HCT116 (cell line): Measurements from ENCODE around the gene SAMD13. TPM values are rescaled to one million over a fixed set of nuclear protein-coding genes. Genes with fewer than 3 reads are reported as not detected.

Experiments
- ATAC-seq: fragments of 200-7000 bp; cut with Tn5 transposase; 2 replicates; pipeline ENCODE4 v1.9.1; 2020; ENCODE audit warnings: mild to moderate bottlenecking, moderate library complexity
- BruUV-seq: library from RNA; stranded (reverse); fragments of 400-500 nt; replicated peaks from 2 replicates; lab custom pipeline; 2021; lab: Mats Ljungman, UMichigan
- CTCF ChIA-PET: fragments of 300-600 bp; sonication (Branson Sonifier 250); formaldehyde crosslinking; loops from one replicate; lab custom pipeline; 2021; ENCODE audit warnings: antibody characterized with exemption; lab: Charles Lee
- POLR2A ChIA-PET: fragments of 300-600, 350-600 bp; sonication (Branson Sonifier 250); formaldehyde crosslinking; loops from one replicate; lab custom pipeline; 2021; ENCODE audit warnings: antibody characterized with exemption; lab: Charles Lee
- RAD21 ChIA-PET, 2 experiments: fragments of 300-600 bp; sonication (Branson Sonifier 250); formaldehyde crosslinking; loops; one replicate each; lab custom pipeline; 2023; ENCODE audit warnings: low total read pairs in 2 of 2; ENCODE audit not compliant: uncharacterized antibody in 2 of 2, unreplicated experiment in 2 of 2, low non-redundant PET in 1 of 2; lab: Charles Lee
- DNase-seq: peaks from one replicate; pipeline ENCODE4 v3.0.0-alpha.2; 2010; ENCODE audit warnings: low read depth, low spot score
- H2AFZ ChIP-seq: fragments of 200-600 bp; shearing (Covaris generic), sonication (generic); 2 replicates; pipeline ENCODE4 v1.6.1; 2017; ENCODE audit warnings: low read depth, mixed run types, mixed read lengths, antibody characterized with exemption, low read length; ENCODE audit not compliant: poor library complexity, severe bottlenecking
- H3K27ac ChIP-seq: 2 replicates; pipeline ENCODE4 v1.5.1; 2012; ENCODE audit warnings: low read depth, low read length
- H3K27me3 ChIP-seq: fragments of 200-600 bp; sonication (generic); 2 replicates; pipeline ENCODE4 v1.6.1; 2016; ENCODE audit warnings: mixed run types, low read length, mixed read lengths; ENCODE audit not compliant: insufficient read depth
- H3K36me3 ChIP-seq, 2 experiments: fragments of 200-500 bp in 1 of 2; fragments of 200-600 bp in 1 of 2; sonication (Bioruptor generic) in 1 of 2; sonication (generic) in 1 of 2; 2 replicates each; pipeline versions ENCODE4 v1.5.1 to v1.6.1; 2014 to 2016; ENCODE audit warnings: low read length in 2 of 2, inconsistent platforms in 1 of 2, mixed read lengths in 1 of 2, mixed run types in 1 of 2; ENCODE audit not compliant: insufficient read depth in 2 of 2, control insufficient read depth in 1 of 2
- H3K4me1 ChIP-seq, 2 experiments: fragments of 200-600 bp in 1 of 2; sonication (generic) in 1 of 2; 2 replicates each; pipeline versions ENCODE4 v1.5.1 to v1.6.1; 2012 to 2017; ENCODE audit warnings: low read length in 2 of 2, inconsistent platforms in 1 of 2, mild to moderate bottlenecking in 1 of 2, mixed read lengths in 1 of 2, mixed run types in 1 of 2, moderate library complexity in 1 of 2; ENCODE audit not compliant: insufficient read depth in 2 of 2, control insufficient read depth in 1 of 2
- H3K4me2 ChIP-seq: fragments of 200-600 bp; sonication (generic); 2 replicates; pipeline ENCODE4 v1.6.1; 2017; ENCODE audit warnings: mixed run types, low read length, mixed read lengths
- H3K4me3 ChIP-seq, 2 experiments: fragments of 200-600 bp in 1 of 2; sonication (generic) in 1 of 2; replicated peaks in 1 of 2; 2 replicates each; pipeline ENCODE4 v1.5.1; 2011 to 2016; ENCODE audit warnings: low read length in 2 of 2, control low read depth in 1 of 2, low read depth in 1 of 2, mild to moderate bottlenecking in 1 of 2, mixed read lengths in 1 of 2, mixed run types in 1 of 2
- H3K79me2 ChIP-seq: fragments of 200-600 bp; sonication (generic); 2 replicates; pipeline ENCODE4 v1.6.1; 2017; ENCODE audit warnings: mild to moderate bottlenecking, mixed run types, low read length, moderate library complexity, mixed read lengths; ENCODE audit not compliant: insufficient read depth
- H3K9ac ChIP-seq: fragments of 200-600 bp; sonication (generic); 2 replicates; pipeline ENCODE4 v1.6.1; 2016; ENCODE audit warnings: low read length, mixed read lengths
- H3K9me2 ChIP-seq: fragments of 200-600 bp; sonication (generic), shearing (Covaris generic); 2 replicates; pipeline ENCODE4 v1.6.1; 2017; ENCODE audit warnings: mixed run types, mild to moderate bottlenecking, moderate library complexity; ENCODE audit not compliant: insufficient read depth
- H3K9me3 ChIP-seq, 2 experiments: fragments of 200-500 bp in 1 of 2; fragments of 200-600 bp in 1 of 2; sonication (Bioruptor generic) in 1 of 2; sonication (generic) in 1 of 2; 2 replicates each; pipeline ENCODE4 v1.6.1; 2014 to 2017; ENCODE audit warnings: low read length in 2 of 2, mixed read lengths in 2 of 2, inconsistent platforms in 1 of 2, low read depth in 1 of 2, mild to moderate bottlenecking in 1 of 2, mixed run types in 1 of 2, moderate library complexity in 1 of 2; ENCODE audit not compliant: control insufficient read depth in 1 of 2, insufficient read depth in 1 of 2
- H4K20me1 ChIP-seq: fragments of 200-600 bp; sonication (generic), shearing (Covaris generic); 2 replicates; pipeline ENCODE4 v1.6.1; 2017; ENCODE audit warnings: mixed run types, mild to moderate bottlenecking, moderate library complexity; ENCODE audit not compliant: insufficient read depth
- ATF3 ChIP-seq: IDR thresholded peaks from 2 replicates; pipeline ENCODE4 v1.6.1; 2012
- CBX3 ChIP-seq: IDR thresholded peaks from 2 replicates; pipeline ENCODE4 v1.6.1; 2012; ENCODE audit warnings: low read depth
- CEBPB ChIP-seq: IDR thresholded peaks from 2 replicates; pipeline ENCODE4 v1.6.1; 2012; ENCODE audit warnings: low read depth
- CTCF ChIP-seq, 3 experiments: fragments of 200-600 bp in 1 of 3; sonication (generic) in 1 of 3; IDR thresholded peaks in 2 of 3; conservative IDR thresholded peaks in 1 of 3; 2 replicates each; pipeline ENCODE4 v1.5.1; 2012 to 2017; ENCODE audit warnings: low read depth in 2 of 3, low read length in 2 of 3, antibody characterized with exemption in 1 of 3, borderline replicate concordance in 1 of 3, control low read depth in 1 of 3, mild to moderate bottlenecking in 1 of 3, mixed read lengths in 1 of 3, mixed run types in 1 of 3, moderate library complexity in 1 of 3; ENCODE audit not compliant: insufficient read depth in 1 of 3
- EGR1 ChIP-seq: IDR thresholded peaks from 2 replicates; pipeline ENCODE4 v1.6.1; 2012; ENCODE audit warnings: low read depth
- EZH2 ChIP-seq: fragments of 200-600 bp; sonication (generic); IDR thresholded peaks from 2 replicates; pipeline ENCODE4 v1.6.1; 2017; ENCODE audit warnings: antibody characterized with exemption, mixed run types
- FOSL1 ChIP-seq: IDR thresholded peaks from 2 replicates; pipeline ENCODE4 v1.6.1; 2012; ENCODE audit warnings: low read depth
- JUND ChIP-seq: IDR thresholded peaks from 2 replicates; pipeline ENCODE4 v1.6.1; 2012
- MAX ChIP-seq: IDR thresholded peaks from 2 replicates; pipeline ENCODE4 v1.6.1; 2012
- POLR2A ChIP-seq: IDR thresholded peaks from 2 replicates; pipeline ENCODE4 v1.7.0; 2011; ENCODE audit warnings: borderline replicate concordance; ENCODE audit not compliant: insufficient read depth, insufficient read length; ENCODE audit errors: extremely low read depth
- POLR2AphosphoS5 ChIP-seq: IDR thresholded peaks from 2 replicates; pipeline ENCODE4 v1.6.1; 2011; ENCODE audit warnings: mild to moderate bottlenecking, low read depth, low read length, moderate library complexity
- REST ChIP-seq: IDR thresholded peaks from 2 replicates; pipeline ENCODE4 v1.6.1; 2012; ENCODE audit warnings: low read depth
- SIN3A ChIP-seq: IDR thresholded peaks from 2 replicates; pipeline ENCODE4 v1.6.1; 2012; ENCODE audit warnings: low read depth
- SP1 ChIP-seq: IDR thresholded peaks from 2 replicates; pipeline ENCODE4 v1.6.1; 2012; ENCODE audit warnings: low read depth
- SRF ChIP-seq: IDR thresholded peaks from 2 replicates; pipeline ENCODE4 v1.6.1; 2012; ENCODE audit warnings: low read depth
- TCF7L2 ChIP-seq: IDR thresholded peaks from 2 replicates; pipeline ENCODE4 v1.7.0; 2011; ENCODE audit warnings: borderline replicate concordance, inconsistent platforms; ENCODE audit not compliant: insufficient read depth, insufficient read length; ENCODE audit errors: extremely low read depth
- YY1 ChIP-seq: IDR thresholded peaks from 2 replicates; pipeline ENCODE4 v1.6.1; 2011; ENCODE audit warnings: low read length, low read depth, moderate library complexity, mild to moderate bottlenecking; ENCODE audit not compliant: insufficient replicate concordance; ENCODE audit errors: extremely low read depth
- ZBTB33 ChIP-seq: IDR thresholded peaks from 2 replicates; pipeline ENCODE4 v1.6.1; 2011; ENCODE audit warnings: mild to moderate bottlenecking, low read length, moderate library complexity; ENCODE audit not compliant: insufficient replicate concordance; ENCODE audit errors: extremely low read depth
- ZNF274 ChIP-seq: fragments of 200-500 bp; sonication (Bioruptor generic); IDR thresholded peaks from 2 replicates; pipeline ENCODE4 v1.6.1; 2014; ENCODE audit warnings: mild to moderate bottlenecking, low read depth, low read length, inconsistent platforms
- intact Hi-C: fragments of 100-400 bp; cut with micrococcal nuclease; formaldehyde crosslinking; loops from 2 replicates; pipeline ENCODE4 v1.10.0; 2022
- total RNA-seq: library from RNA; stranded (reverse); gene quantifications from one replicate; pipeline ENCODE4 v1.2.1, GENCODE V29; 2021; ENCODE audit not compliant: unreplicated experiment

SAMD13 gene
- total RNA-seq, 1 experiment from 2014 or later = 14.9 TPM

GRCh38 chr1:84271441-84272151, 29.9 kb upstream of the SAMD13 start:
- BruUV-seq = no TSS peak
- ChIA-PET RAD21 (no interaction called here), POLR2A (interaction anchor here (0.7 kb wide), 1 partner anchor 162 kb away, joined by 3 read pairs; no protein-coding TSS in a partner anchor), CTCF (no interaction called here)
- Histone ChIP-seq H3K9me2 (no peaks in the 10 kb centered on the region), H3K4me2 (peak overlapping the region; percentile 57), H3K27ac (peak overlapping the region; percentile 89), H2AFZ (peak overlapping the region; percentile 89), H4K20me1 (no peaks in the 10 kb centered on the region), H3K27me3 (no peaks in the 10 kb centered on the region), H3K4me1 (peaks cover 46 to 48% of the 10 kb centered on the region in 2 experiments), H3K4me3 (peak overlapping the region in 1 of 2 experiments; percentile 2; a peak in 1 of 4 replicates), H3K79me2 (no peaks in the 10 kb centered on the region), H3K9me3 (no peaks in the 10 kb centered on the region), H3K9ac (peak overlapping the region; percentile 35), H3K36me3 (no peaks in the 10 kb centered on the region)
- ATAC-seq (peak; percentile 60), DNase-seq (no peak)
- TF ChIP-seq SP1 (peak; percentile 47), CEBPB (0 out of 2 replicates have a peak, but pooled peaks have one; percentile 42), EGR1 (no peak), YY1 (no peak), MAX (0 out of 2 replicates have a peak, but pooled peaks have one; percentile 11), SRF (peak; percentile 41; the same call in 1 of the 2 replicates), SIN3A (no peak), CTCF (IDR thresholded peaks at IDR 0.05 in 2 of 3, conservative IDR thresholded peaks at IDR 0.05 in 1 of 3; ENCODE audit: borderline replicate concordance in 1 of 3, insufficient read depth in 1 of 3, low read depth in 2 of 3, low read length in 2 of 3) (no peak), JUND (peak; percentile 28), POLR2A (no peak), REST (no peak), TCF7L2 (peak; percentile 96), ZNF274 (no peak), POLR2AphosphoS5 (peak; percentile 35; the same call in 1 of the 2 replicates), CBX3 (no peak; the same call in none of the 2 replicates), ZBTB33 (no peak), FOSL1 (0 out of 2 replicates have a peak, but pooled peaks have one; percentile 19), ATF3 (no peak), EZH2 (no peak)
- intact Hi-C loops = no loop called here
